ENCODE results near the gene XBP1. TPM values are rescaled to one million over a fixed set of nuclear protein-coding genes. Genes with fewer than 3 reads are reported as not detected.
A peak's percentile ranks its signal among the peaks of the same experiment; 100 is the strongest.

The XBP1 gene
- total and polyA plus RNA-seq, 2 of the 13 experiments (the other 11 are each of a cell fraction or from before 2014, with no cell fraction given): 416 to 427 TPM

DNA sequence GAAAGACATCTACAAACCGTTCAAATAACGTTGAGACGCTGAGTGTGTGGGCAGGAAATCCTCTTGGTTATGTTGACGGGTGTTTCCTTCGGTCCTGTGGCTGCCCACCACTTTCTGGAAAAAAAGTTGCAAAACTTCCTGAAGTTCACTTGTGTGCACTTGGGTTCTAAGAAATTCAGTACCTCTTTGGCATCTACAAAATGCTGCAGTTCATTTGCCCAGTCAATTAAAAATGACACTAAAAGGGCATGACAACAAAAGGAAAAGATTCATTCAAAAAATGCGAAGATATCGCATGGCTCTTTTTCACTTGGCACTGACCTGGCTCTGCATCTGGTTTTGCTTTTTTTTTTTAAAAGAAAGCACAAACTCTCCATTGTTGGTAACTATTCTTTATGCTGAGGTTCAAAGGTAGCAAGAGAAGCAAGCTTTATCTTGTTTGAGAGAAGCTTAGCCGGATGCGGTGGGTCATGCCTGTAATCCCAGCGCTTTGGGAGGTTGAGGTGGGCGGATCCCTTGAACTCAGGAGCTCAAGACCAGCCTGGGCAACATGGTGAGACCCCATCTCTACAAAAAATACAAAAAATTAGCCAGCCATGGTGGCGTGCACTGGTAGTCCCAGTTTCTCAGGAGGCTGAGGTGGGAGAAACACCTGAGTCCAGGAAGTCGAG is 10.6 kb upstream of the XBP1 start (continued):
- no peak for TF ChIP-seq ZNF136 (CRISPR knock-in tag; IDR thresholded peaks at IDR 0.05; ENCODE audit: low read depth)
- no peak for TF ChIP-seq STAG1 (CRISPR knock-in tag; IDR thresholded peaks at IDR 0.05)
- TF ChIP-seq, protein P1, sequence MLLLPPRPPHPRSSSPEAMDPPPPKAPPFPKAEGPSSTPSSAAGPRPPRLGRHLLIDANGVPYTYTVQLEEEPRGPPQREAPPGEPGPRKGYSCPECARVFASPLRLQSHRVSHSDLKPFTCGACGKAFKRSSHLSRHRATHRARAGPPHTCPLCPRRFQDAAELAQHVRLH (CRISPR knock-in tag; IDR thresholded peaks at IDR 0.05; ENCODE audit: borderline replicate concordance, low read depth): no peak; the same call in 1 of the 2 replicates
- no peak for TF ChIP-seq ZNF205 (CRISPR knock-in tag; IDR thresholded peaks at IDR 0.05)
- TF ChIP-seq ZNF768 (CRISPR knock-in tag; IDR thresholded peaks at IDR 0.05): no peak
- no peak for TF ChIP-seq IKZF1 (IDR thresholded peaks at IDR 0.05)
- TF ChIP-seq PITX1 (CRISPR knock-in tag; IDR thresholded peaks at IDR 0.05): peak; percentile 94
- TF ChIP-seq ZNF598 (CRISPR knock-in tag; IDR thresholded peaks at IDR 0.05; ENCODE audit: borderline replicate concordance): no peak; the same call in 1 of the 2 replicates
- TF ChIP-seq ZNF547 (CRISPR knock-in tag; IDR thresholded peaks at IDR 0.05): no peak
- 0 out of 2 replicates have a peak, but pooled peaks have one; percentile 40 for TF ChIP-seq ZNF703 (CRISPR knock-in tag; IDR thresholded peaks at IDR 0.05; ENCODE audit: borderline replicate concordance)
- no peak for TF ChIP-seq ELF4 (CRISPR knock-in tag; IDR thresholded peaks at IDR 0.05; ENCODE audit: borderline replicate concordance)
- no peak for TF ChIP-seq PTBP1 (IDR thresholded peaks at IDR 0.05; ENCODE audit: low read depth, low read length, poor library complexity, severe bottlenecking)
- TF ChIP-seq RFXAP (CRISPR knock-in tag; IDR thresholded peaks at IDR 0.05; ENCODE audit: borderline replicate concordance): no peak
- no peak for TF ChIP-seq ARID2 (CRISPR knock-in tag; IDR thresholded peaks at IDR 0.05; ENCODE audit: borderline replicate concordance)
- no peak for TF ChIP-seq ZBTB42 (CRISPR knock-in tag; IDR thresholded peaks at IDR 0.05)
- TF ChIP-seq, protein P2, sequence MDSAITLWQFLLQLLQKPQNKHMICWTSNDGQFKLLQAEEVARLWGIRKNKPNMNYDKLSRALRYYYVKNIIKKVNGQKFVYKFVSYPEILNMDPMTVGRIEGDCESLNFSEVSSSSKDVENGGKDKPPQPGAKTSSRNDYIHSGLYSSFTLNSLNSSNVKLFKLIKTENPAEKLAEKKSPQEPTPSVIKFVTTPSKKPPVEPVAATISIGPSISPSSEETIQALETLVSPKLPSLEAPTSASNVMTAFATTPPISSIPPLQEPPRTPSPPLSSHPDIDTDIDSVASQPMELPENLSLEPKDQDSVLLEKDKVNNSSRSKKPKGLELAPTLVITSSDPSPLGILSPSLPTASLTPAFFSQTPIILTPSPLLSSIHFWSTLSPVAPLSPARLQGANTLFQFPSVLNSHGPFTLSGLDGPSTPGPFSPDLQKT (CRISPR knock-in tag; IDR thresholded peaks at IDR 0.05; ENCODE audit: borderline replicate concordance): no peak
- TF ChIP-seq ZNF709 (CRISPR knock-in tag; IDR thresholded peaks at IDR 0.05): no peak
- TF ChIP-seq HOXD1 (CRISPR knock-in tag; IDR thresholded peaks at IDR 0.05): no peak
- no peak for TF ChIP-seq ZNF17 (CRISPR knock-in tag; IDR thresholded peaks at IDR 0.05)
- TF ChIP-seq, protein P3, sequence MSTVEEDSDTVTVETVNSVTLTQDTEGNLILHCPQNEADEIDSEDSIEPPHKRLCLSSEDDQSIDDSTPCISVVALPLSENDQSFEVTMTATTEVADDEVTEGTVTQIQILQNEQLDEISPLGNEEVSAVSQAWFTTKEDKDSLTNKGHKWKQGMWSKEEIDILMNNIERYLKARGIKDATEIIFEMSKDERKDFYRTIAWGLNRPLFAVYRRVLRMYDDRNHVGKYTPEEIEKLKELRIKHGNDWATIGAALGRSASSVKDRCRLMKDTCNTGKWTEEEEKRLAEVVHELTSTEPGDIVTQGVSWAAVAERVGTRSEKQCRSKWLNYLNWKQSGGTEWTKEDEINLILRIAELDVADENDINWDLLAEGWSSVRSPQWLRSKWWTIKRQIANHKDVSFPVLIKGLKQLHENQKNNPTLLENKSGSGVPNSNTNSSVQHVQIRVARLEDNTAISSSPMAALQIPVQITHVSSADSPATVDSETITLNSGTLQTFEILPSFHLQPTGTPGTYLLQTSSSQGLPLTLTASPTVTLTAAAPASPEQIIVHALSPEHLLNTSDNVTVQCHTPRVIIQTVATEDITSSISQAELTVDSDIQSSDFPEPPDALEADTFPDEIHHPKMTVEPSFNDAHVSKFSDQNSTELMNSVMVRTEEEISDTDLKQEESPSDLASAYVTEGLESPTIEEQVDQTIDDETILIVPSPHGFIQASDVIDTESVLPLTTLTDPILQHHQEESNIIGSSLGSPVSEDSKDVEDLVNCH (CRISPR knock-in tag; IDR thresholded peaks at IDR 0.05): no peak
- no peak for TF ChIP-seq NCOA1 (CRISPR knock-in tag; IDR thresholded peaks at IDR 0.05)
- TF ChIP-seq KDM5B (CRISPR knock-in tag; IDR thresholded peaks at IDR 0.05; ENCODE audit: borderline replicate concordance): no peak
- no peak for TF ChIP-seq POLR2AphosphoS2 (IDR thresholded peaks at IDR 0.05; ENCODE audit: low read depth, low read length)
- TF ChIP-seq, protein P4, sequence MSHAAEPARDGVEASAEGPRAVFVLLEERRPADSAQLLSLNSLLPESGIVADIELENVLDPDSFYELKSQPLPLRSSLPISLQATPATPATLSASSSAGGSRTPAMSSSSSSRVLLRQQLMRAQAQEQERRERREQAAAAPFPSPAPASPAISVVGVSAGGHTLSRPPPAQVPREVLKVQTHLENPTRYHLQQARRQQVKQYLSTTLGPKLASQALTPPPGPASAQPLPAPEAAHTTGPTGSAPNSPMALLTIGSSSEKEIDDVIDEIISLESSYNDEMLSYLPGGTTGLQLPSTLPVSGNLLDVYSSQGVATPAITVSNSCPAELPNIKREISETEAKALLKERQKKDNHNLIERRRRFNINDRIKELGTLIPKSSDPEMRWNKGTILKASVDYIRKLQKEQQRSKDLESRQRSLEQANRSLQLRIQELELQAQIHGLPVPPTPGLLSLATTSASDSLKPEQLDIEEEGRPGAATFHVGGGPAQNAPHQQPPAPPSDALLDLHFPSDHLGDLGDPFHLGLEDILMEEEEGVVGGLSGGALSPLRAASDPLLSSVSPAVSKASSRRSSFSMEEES (CRISPR knock-in tag; IDR thresholded peaks at IDR 0.05): peak; percentile 43; the same call in 1 of the 2 replicates
- TF ChIP-seq, protein P5, sequence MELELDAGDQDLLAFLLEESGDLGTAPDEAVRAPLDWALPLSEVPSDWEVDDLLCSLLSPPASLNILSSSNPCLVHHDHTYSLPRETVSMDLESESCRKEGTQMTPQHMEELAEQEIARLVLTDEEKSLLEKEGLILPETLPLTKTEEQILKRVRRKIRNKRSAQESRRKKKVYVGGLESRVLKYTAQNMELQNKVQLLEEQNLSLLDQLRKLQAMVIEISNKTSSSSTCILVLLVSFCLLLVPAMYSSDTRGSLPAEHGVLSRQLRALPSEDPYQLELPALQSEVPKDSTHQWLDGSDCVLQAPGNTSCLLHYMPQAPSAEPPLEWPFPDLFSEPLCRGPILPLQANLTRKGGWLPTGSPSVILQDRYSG (CRISPR knock-in tag; IDR thresholded peaks at IDR 0.05): no peak

Measured in HepG2 (cell line).